ENCODE results near the gene TMTC1. TPM values are rescaled to one million over a fixed set of nuclear protein-coding genes. Genes with fewer than 3 reads are reported as not detected.

TMTC1 gene
- polyA plus RNA-seq, 1 donor (not counting 4 experiments of a cell fraction or from before 2014, with no cell fraction given) = 3.7 TPM

DNA sequence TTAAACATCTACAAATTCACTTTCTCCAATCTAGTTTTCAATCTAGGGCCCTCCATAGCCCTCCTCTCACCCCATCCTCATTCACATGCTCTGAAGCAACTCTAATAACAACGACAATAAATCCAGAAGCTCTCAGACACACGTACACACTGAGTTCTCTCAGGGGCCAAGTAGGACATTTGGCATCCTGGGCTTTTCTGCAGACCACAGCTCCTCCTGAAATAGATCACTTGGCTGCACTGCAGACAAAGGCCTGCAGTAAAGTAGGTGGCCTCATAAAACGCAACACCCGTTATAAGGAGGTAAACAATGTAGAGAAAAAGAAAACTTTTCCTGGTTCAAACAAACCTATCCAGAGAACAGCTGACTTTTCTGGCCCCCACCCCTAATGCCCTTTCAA is 111.2 kb downstream of the TMTC1 start:
- Histone ChIP-seq H3K27ac (ENCODE audit: control insufficient read depth, insufficient read depth, low read length) (no peak overlapping the region), H3K27me3 (ENCODE audit: control insufficient read depth, extremely low read depth, insufficient read depth, low read length) (no peaks in the 10 kb centered on the region), H3K9me1 (ENCODE audit: control insufficient read depth, extremely low read depth, insufficient read depth, low read length) (no peaks in the 10 kb centered on the region), H4K20me1 (ENCODE audit: control insufficient read depth, extremely low read depth, insufficient read depth, low read length) (no peaks in the 10 kb centered on the region), H3K79me2 (ENCODE audit: control insufficient read depth, insufficient read depth, low read length) (no peaks in the 10 kb centered on the region), H3K36me3 (ENCODE audit: control insufficient read depth in 2 of 2, extremely low read depth in 1 of 2, insufficient read depth in 2 of 2, low read length in 2 of 2) (no peaks in the 10 kb centered on the region), H3K4me3 (ENCODE audit: control insufficient read depth in 2 of 3, extremely low read depth in 1 of 3, insufficient read depth in 2 of 3, low read depth in 1 of 3, low read length in 3 of 3) (no peak overlapping the region), H2AFZ (ENCODE audit: control insufficient read depth, low read length) (no peak overlapping the region), H3K4me2 (ENCODE audit: control insufficient read depth, extremely low read depth, insufficient read depth, low read depth, low read length) (no peak overlapping the region), H3K4me1 (ENCODE audit: control insufficient read depth, extremely low read depth, insufficient read depth, low read length) (no peaks in the 10 kb centered on the region), H3K9ac (ENCODE audit: control insufficient read depth, extremely low read depth, insufficient read depth, low read length) (no peak overlapping the region), H3K9me3 (ENCODE audit: control insufficient read depth, low read depth, low read length) (no peaks in the 10 kb centered on the region)
- FAIRE-seq (no peak), DNase-seq (ENCODE audit: low read depth, low spot score) (no peak)
- dilution Hi-C loops (cut with MboI; ENCODE audit: extremely low pct_ligation_motif_present, low sequenced_read_pairs) = no loop called here
- no peak for TF ChIP-seq EZH2 (IDR thresholded peaks at IDR 0.05; ENCODE audit: low read length)
- TF ChIP-seq, protein P1, sequence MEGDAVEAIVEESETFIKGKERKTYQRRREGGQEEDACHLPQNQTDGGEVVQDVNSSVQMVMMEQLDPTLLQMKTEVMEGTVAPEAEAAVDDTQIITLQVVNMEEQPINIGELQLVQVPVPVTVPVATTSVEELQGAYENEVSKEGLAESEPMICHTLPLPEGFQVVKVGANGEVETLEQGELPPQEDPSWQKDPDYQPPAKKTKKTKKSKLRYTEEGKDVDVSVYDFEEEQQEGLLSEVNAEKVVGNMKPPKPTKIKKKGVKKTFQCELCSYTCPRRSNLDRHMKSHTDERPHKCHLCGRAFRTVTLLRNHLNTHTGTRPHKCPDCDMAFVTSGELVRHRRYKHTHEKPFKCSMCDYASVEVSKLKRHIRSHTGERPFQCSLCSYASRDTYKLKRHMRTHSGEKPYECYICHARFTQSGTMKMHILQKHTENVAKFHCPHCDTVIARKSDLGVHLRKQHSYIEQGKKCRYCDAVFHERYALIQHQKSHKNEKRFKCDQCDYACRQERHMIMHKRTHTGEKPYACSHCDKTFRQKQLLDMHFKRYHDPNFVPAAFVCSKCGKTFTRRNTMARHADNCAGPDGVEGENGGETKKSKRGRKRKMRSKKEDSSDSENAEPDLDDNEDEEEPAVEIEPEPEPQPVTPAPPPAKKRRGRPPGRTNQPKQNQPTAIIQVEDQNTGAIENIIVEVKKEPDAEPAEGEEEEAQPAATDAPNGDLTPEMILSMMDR (optimal IDR thresholded peaks at IDR 0.05 in 1 of 3, IDR thresholded peaks at IDR 0.05 in 1 of 3, conservative IDR thresholded peaks at IDR 0.05 in 1 of 3; ENCODE audit: extremely low read depth in 1 of 3, insufficient read depth in 2 of 3, low read length in 3 of 3) = no peak

DNA sequence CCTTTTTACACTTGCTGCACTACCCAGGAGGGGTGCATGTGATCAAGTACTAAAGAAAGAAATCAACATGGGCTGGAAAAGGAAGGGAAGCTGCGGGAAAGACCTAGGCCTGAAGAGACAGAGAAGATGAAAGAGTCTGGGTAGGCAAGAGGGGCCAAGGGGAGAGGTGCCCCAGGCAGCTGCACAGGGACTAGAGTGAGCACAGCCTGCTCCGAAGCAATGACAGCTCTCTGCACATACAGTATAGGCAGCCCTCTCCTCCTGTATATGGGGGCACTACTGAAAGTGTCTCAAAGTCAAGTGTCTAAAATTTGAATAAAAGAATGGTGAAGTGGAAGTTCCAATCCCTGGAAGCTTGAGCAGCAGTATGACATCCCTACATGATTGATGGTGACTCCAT is 112.0 kb downstream of the TMTC1 start:
- Histone ChIP-seq H3K9me3 (ENCODE audit: control insufficient read depth, low read depth, low read length) (no peaks in the 10 kb centered on the region), H3K79me2 (ENCODE audit: control insufficient read depth, insufficient read depth, low read length) (no peaks in the 10 kb centered on the region), H3K27me3 (ENCODE audit: control insufficient read depth, extremely low read depth, insufficient read depth, low read length) (no peaks in the 10 kb centered on the region), H3K9ac (ENCODE audit: control insufficient read depth, extremely low read depth, insufficient read depth, low read length) (no peak overlapping the region), H2AFZ (ENCODE audit: control insufficient read depth, low read length) (no peak overlapping the region), H3K36me3 (ENCODE audit: control insufficient read depth in 2 of 2, extremely low read depth in 1 of 2, insufficient read depth in 2 of 2, low read length in 2 of 2) (no peaks in the 10 kb centered on the region), H3K4me2 (ENCODE audit: control insufficient read depth, extremely low read depth, insufficient read depth, low read depth, low read length) (no peak overlapping the region), H3K27ac (ENCODE audit: control insufficient read depth, insufficient read depth, low read length) (no peak overlapping the region), H3K4me3 (ENCODE audit: control insufficient read depth in 2 of 3, extremely low read depth in 1 of 3, insufficient read depth in 2 of 3, low read depth in 1 of 3, low read length in 3 of 3) (no peak overlapping the region), H3K9me1 (ENCODE audit: control insufficient read depth, extremely low read depth, insufficient read depth, low read length) (no peaks in the 10 kb centered on the region), H4K20me1 (ENCODE audit: control insufficient read depth, extremely low read depth, insufficient read depth, low read length) (no peaks in the 10 kb centered on the region), H3K4me1 (ENCODE audit: control insufficient read depth, extremely low read depth, insufficient read depth, low read length) (no peaks in the 10 kb centered on the region)
- TF ChIP-seq, protein P1 (optimal IDR thresholded peaks at IDR 0.05 in 1 of 3, IDR thresholded peaks at IDR 0.05 in 1 of 3, conservative IDR thresholded peaks at IDR 0.05 in 1 of 3; ENCODE audit: extremely low read depth in 1 of 3, insufficient read depth in 2 of 3, low read length in 3 of 3) = no peak
- no peak for TF ChIP-seq EZH2 (IDR thresholded peaks at IDR 0.05; ENCODE audit: low read length)
- DNase-seq (ENCODE audit: low read depth, low spot score) (no peak), FAIRE-seq (no peak)
- dilution Hi-C loops (cut with MboI; ENCODE audit: extremely low pct_ligation_motif_present, low sequenced_read_pairs) = no loop called here
